ENCODE results near the gene ACOXL. TPM values are rescaled to one million over a fixed set of nuclear protein-coding genes. Genes with fewer than 3 reads are reported as not detected.
"Not testable (repeated sequence)": the region's sequence is repeated elsewhere in the genome, so short reads cannot be mapped to it uniquely, and the experiment has no call there.

ACOXL gene
- total RNA-seq, 1 donor from 2014 or later: 1.0 TPM

DNA sequence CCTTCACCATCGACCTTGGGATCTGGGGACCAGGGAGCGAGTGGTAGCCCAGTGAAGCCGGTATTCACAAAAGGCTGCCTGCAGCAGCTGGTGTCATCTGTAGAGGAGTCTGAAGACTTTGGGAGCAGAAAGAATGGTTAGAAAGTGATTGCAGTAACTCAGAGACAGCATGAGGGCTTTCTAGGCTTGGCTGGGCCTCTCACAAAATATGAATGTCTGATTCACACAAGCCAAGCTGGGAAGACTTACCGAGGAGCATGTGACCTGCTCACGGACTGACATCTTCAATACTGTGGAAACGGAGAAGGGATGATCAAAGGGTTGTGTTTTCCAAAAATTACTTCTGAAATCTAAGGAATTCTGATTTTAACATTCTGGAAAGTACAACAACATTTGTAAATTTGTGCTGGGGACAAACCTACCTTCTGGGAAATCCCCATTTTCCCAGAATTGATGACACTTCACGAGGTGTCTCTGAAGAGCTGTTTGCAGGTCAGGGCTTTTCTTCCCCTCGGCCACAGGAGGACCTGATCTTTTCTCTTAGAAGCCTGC lies 111.7 kb downstream of the ACOXL start:
- intact Hi-C loops (cut with micrococcal nuclease): loop anchor here (10.0 kb wide), 1 partner anchor 361 kb away; no protein-coding TSS in a partner anchor
- peak overlapping the region; percentile 4 for H3K4me3 Mint-ChIP-seq
- H3K9me3 Mint-ChIP-seq: peaks cover 3% of the 10 kb centered on the region
- DNase-seq: no peak
- H3K27ac Mint-ChIP-seq: peak overlapping the region; percentile 81
- peaks cover 1% of the 10 kb centered on the region for H3K36me3 Mint-ChIP-seq (ENCODE audit: low read depth)
- peaks cover 21% of the 10 kb centered on the region for H3K27me3 Mint-ChIP-seq
- H3K4me1 Mint-ChIP-seq: peaks cover 52% of the 10 kb centered on the region

DNA sequence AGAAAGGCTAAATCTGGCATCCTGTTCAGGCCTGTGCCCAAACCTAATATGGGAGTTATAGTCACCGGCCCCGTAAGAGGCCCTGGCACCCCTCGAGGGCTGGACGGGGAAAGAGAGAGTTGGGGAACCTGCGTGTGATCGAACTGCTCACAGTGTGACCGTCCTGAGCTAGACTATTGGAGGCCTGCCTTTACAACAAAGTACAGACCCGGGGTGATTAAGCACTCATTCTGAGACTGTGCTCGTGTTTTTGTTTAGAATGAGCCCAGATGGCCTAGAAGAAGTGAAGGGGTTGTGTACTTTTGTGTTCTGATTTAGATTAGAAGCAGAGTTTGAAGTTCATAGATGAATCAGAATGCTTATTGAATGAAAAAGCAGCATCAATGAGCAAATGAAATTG lies 115.3 kb downstream of the ACOXL start:
- intact Hi-C loops (cut with micrococcal nuclease): loop anchor here (1.0 to 10.0 kb wide), 7 partner anchors 19 to 357 kb away; no protein-coding TSS in a partner anchor
- Mint-ChIP-seq H3K4me3 (no peak overlapping the region), H3K27me3 (peaks cover 14% of the 10 kb centered on the region), H3K27ac (peak overlapping the region; percentile 97), H3K36me3 (ENCODE audit: low read depth) (peaks cover 1% of the 10 kb centered on the region), H3K4me1 (peaks cover 77% of the 10 kb centered on the region), H3K9me3 (peaks cover 7% of the 10 kb centered on the region)
- DNase-seq: no peak

DNA sequence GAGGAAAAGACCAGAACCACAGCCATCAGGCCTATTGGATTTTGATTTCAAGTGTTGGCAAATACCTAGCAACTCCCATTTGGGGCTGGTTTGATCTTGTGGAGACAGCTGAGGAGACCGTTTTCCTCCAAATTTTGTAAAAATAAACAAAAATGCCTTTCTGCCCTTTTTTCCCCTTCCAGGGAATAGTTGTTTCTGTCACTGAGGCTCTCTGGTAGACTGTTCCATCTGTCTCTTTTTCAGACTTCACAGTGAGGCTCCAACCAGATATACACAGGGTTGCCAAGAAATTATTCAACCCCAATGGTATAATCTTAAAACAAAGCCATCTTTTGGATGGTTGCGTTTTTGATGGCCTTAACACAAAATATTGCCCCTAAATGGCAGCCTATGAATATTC lies 115.7 kb downstream of the ACOXL start:
- peak overlapping the region; percentile 97 for H3K27ac Mint-ChIP-seq

DNA sequence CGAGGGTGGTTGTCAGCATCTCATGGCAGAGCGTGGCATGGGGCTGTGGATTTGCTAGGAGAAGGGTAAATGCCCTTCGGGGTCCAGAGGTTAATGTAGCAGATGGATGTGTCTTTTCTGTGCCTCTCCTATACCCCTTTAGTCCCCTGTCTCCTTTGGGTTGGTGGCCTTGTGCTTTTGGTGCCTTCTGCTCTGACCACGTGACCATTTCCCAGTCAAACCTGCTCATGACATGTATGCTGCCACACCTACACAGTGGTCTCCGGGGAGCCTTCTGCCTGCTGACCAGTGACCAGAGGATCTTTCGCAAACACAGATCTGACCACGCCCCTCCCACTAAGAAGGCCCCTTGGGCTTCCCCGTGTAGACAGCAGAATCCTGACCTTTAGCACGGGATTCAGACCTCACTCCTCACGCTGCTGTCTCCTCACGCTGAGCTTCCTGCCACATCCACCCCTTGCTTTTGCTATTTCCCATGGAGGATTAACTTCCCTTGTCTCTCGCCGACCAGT lies 116.2 kb downstream of the ACOXL start:
- no peak overlapping the region for H3K4me3 Mint-ChIP-seq
- H3K4me1 Mint-ChIP-seq: peaks cover 79% of the 10 kb centered on the region
- intact Hi-C loops (cut with micrococcal nuclease): loop anchor here (5.0 to 10.0 kb wide), 2 partner anchors 204 to 356 kb away; no protein-coding TSS in a partner anchor
- H3K27me3 Mint-ChIP-seq: peaks cover 14% of the 10 kb centered on the region
- H3K9me3 Mint-ChIP-seq: peaks cover 7% of the 10 kb centered on the region
- H3K36me3 Mint-ChIP-seq (ENCODE audit: low read depth): peaks cover 1% of the 10 kb centered on the region
- H3K27ac Mint-ChIP-seq: peak overlapping the region; percentile 35
- no peak for DNase-seq

More for the DNA sequence above, 115.7 kb downstream of the ACOXL start:
- intact Hi-C loops (cut with micrococcal nuclease): loop anchor here (5.0 to 10.0 kb wide), 2 partner anchors 204 to 357 kb away; no protein-coding TSS in a partner anchor
- H3K4me1 Mint-ChIP-seq: peaks cover 80% of the 10 kb centered on the region
- no peak overlapping the region for H3K4me3 Mint-ChIP-seq
- peaks cover 7% of the 10 kb centered on the region for H3K9me3 Mint-ChIP-seq
- H3K27me3 Mint-ChIP-seq: peaks cover 14% of the 10 kb centered on the region
- no peak for DNase-seq
- H3K36me3 Mint-ChIP-seq (ENCODE audit: low read depth): peaks cover 1% of the 10 kb centered on the region

DNA sequence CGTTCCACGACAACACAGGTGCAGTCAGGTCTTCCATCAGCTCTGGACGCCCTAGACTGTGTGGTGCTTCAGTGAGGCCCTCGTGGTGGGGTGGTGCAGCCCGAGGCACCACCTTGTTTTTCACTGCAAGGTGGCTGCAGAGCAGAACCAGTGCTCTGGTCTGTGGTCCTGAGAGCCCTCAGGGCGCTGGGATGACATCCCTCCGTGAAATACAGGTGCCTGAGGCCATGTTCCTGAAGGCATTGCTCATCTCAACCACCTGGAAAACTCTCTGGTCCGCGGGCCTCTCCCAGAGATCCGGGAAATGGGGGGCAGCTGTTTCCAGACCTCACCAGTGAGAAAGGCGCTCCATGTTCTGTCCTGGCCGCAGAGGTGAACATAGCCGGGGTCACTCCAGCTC lies 119.2 kb downstream of the ACOXL start:
- Mint-ChIP-seq H3K4me3 (no peak overlapping the region), H3K27ac (peak overlapping the region; percentile 35), H3K36me3 (ENCODE audit: low read depth) (peaks cover 1% of the 10 kb centered on the region), H3K27me3 (peaks cover 24% of the 10 kb centered on the region), H3K9me3 (peaks cover 7% of the 10 kb centered on the region), H3K4me1 (peaks cover 73% of the 10 kb centered on the region)
- DNase-seq: no peak
- intact Hi-C loops (cut with micrococcal nuclease): loop anchor here (10.0 kb wide), 2 partner anchors 177 to 853 kb away; partner anchors contain the start of gene BUB1

DNA sequence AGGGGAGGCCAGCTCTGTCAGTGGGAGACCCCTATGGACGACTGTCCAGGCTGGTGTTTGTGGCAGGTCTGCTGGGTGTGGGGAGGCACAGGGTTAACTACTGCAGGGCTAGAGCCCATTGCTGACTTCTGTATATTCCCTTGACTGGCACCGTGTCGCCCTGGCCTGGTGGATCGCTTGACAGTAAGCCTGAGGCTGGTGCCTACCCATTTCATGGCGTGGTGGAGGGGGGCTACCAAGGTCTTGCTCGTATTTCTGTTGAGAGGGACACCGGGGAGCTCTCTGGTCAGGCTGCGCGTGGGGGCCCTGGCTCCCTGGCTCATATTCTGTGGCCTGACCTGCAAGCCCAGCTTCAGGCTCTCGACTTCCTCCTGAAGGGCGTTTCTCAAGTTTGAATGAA lies 119.7 kb downstream of the ACOXL start:
- peaks cover 11% of the 10 kb centered on the region for H3K9me3 Mint-ChIP-seq

DNA sequence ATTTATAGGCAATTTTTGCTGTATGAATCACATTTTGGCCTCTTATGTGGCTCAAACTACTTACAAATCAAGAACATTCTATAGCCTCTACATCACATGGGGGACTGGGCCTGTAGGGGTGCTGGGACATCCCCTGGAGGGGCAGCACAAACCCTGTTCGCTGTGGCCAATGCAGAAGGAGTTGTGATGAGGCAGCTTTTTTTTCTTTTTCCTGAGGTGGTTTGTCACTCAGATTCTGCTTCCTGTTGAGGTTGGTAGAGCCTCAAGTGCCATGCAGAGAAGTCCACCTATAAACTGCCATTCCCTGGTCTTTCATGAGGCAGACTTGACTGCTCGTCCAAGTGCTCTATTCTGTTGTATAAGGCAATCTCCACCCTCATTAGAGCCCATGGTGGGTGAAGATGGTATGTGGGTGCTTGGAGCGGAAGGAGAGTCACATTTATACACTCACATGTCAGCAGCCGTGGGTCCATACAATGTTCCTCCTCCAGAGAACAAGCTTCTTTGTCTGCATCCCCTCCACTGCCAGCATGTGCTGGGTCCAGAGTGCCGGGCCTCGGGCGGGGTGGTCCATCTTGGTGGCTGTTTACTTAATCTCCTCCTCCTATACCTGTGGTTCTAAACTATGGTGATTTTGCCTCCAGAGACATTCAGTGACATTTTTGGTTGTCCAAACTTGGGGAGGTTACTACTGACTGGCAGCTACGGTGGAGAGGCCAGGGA lies 120.3 kb downstream of the ACOXL start:
- DNase-seq: peak; percentile 81
- intact Hi-C loops (cut with micrococcal nuclease): loop anchor here (1.0 to 10.0 kb wide), 3 partner anchors 41 to 852 kb away; partner anchors contain the start of gene BUB1
- H3K27me3 Mint-ChIP-seq: peaks cover 31% of the 10 kb centered on the region
- H3K36me3 Mint-ChIP-seq (ENCODE audit: low read depth): no peaks in the 10 kb centered on the region
- H3K27ac Mint-ChIP-seq: peak overlapping the region; percentile 64
- peaks cover 67% of the 10 kb centered on the region for H3K4me1 Mint-ChIP-seq
- peak overlapping the region; percentile 35 for H3K4me3 Mint-ChIP-seq
- peaks cover 11% of the 10 kb centered on the region for H3K9me3 Mint-ChIP-seq

More for the DNA sequence above, 119.7 kb downstream of the ACOXL start:
- H3K27me3 Mint-ChIP-seq: peaks cover 29% of the 10 kb centered on the region
- H3K4me1 Mint-ChIP-seq: peaks cover 72% of the 10 kb centered on the region
- no peak for DNase-seq
- H3K27ac Mint-ChIP-seq: peak overlapping the region; percentile 64
- intact Hi-C loops (cut with micrococcal nuclease): loop anchor here (10.0 kb wide), 2 partner anchors 177 to 853 kb away; partner anchors contain the start of gene BUB1
- peaks cover 1% of the 10 kb centered on the region for H3K36me3 Mint-ChIP-seq (ENCODE audit: low read depth)
- H3K4me3 Mint-ChIP-seq: peak overlapping the region; percentile 35

DNA sequence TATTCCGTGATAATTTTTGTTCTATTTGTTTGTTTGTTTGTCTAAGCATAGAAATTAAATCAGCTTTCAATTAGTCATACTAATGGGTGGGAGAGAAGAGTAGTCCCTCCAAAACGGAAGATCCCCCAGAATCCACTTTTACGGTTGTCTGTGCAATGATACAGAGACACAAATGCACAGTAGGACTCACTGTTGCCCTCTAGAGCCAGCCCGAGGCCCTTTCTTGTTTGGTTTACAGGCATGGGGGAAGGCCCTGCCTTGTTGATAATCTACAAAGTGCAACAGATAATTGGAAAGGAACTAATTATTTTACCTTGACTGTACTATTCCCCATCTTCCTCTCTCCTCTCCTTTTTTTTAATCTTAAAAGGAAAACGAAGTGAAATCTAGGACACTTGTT lies 121.1 kb downstream of the ACOXL start:
- H3K27ac Mint-ChIP-seq: peak overlapping the region; percentile 64
- intact Hi-C loops (cut with micrococcal nuclease): loop anchor here (1.0 to 10.0 kb wide), 3 partner anchors 42 to 851 kb away; partner anchors contain the start of gene BUB1
- peaks cover 31% of the 10 kb centered on the region for H3K27me3 Mint-ChIP-seq
- H3K4me3 Mint-ChIP-seq: no peak overlapping the region
- H3K9me3 Mint-ChIP-seq: peaks cover 11% of the 10 kb centered on the region
- DNase-seq: peak; percentile 84
- peaks cover 67% of the 10 kb centered on the region for H3K4me1 Mint-ChIP-seq
- H3K36me3 Mint-ChIP-seq (ENCODE audit: low read depth): no peaks in the 10 kb centered on the region

DNA sequence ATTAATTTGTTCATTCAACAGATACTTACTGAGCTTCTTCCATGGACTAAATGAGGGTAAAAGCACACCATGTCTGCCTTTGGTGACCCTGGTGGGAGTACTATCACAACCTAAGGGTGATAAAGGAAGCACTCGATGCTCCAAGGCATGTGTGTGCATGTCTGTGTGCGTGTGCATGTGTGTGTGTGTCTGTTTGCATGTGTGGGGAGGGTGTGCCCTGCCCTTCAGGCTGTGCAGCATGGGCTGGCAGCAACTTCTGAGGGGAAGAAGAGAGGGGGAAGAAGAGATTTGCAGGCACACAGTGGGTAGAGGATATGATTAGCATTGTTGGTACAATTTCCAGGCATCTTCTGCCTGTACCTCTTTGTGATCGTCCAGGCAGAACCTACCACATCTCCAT lies 121.6 kb downstream of the ACOXL start:
- Mint-ChIP-seq H3K4me1 (peaks cover 66% of the 10 kb centered on the region), H3K36me3 (ENCODE audit: low read depth) (no peaks in the 10 kb centered on the region), H3K9me3 (peaks cover 8% of the 10 kb centered on the region), H3K27me3 (peaks cover 30% of the 10 kb centered on the region), H3K27ac (no peak overlapping the region), H3K4me3 (no peak overlapping the region)
- intact Hi-C loops (cut with micrococcal nuclease): loop anchor here (1.0 to 10.0 kb wide), 3 partner anchors 43 to 851 kb away; partner anchors contain the start of gene BUB1
- no peak for DNase-seq

DNA sequence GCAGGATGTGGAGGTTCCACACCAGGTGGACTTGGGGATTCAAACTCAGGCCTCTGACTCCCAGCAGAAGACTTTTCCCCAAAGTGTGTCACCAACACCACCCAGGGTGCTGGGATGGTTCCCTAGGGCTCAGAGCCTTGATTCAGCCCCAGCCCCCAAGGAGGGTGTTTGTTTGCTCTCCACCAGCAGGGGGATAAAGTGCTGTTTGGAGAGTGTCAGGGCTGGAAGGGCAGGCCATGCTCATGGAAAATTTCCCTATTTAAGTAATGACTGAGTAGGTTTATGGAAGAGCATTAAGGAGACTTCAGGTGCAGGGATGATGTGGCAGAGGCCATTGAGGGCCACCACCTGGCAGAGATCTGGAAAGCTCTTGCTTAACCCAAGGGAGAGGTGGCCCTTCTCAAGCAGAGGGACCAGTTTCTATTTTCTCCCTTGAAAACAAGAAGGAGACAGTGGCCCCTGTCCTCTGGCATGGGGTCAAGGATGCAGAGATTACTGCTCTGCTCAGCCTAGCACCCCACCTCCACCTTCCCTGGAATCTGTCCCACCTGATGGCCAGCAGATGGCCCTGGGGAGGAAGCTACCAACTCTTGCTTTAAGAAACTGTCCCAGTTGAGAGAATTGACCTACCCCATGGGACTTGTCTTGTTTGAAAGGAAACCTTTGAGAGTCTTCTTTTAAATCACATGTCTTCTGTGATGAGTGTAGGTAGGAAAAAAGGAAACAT lies 122.1 kb downstream of the ACOXL start:
- peaks cover 68% of the 10 kb centered on the region for H3K4me1 Mint-ChIP-seq
- peaks cover 1% of the 10 kb centered on the region for H3K36me3 Mint-ChIP-seq (ENCODE audit: low read depth)
- DNase-seq: no peak
- H3K9me3 Mint-ChIP-seq: peaks cover 8% of the 10 kb centered on the region
- peaks cover 32% of the 10 kb centered on the region for H3K27me3 Mint-ChIP-seq
- H3K27ac Mint-ChIP-seq: peak overlapping the region; percentile 16
- H3K4me3 Mint-ChIP-seq: no peak overlapping the region
- intact Hi-C loops (cut with micrococcal nuclease): loop anchor here (10.0 kb wide), 2 partner anchors 180 to 850 kb away; partner anchors contain the start of gene BUB1

DNA sequence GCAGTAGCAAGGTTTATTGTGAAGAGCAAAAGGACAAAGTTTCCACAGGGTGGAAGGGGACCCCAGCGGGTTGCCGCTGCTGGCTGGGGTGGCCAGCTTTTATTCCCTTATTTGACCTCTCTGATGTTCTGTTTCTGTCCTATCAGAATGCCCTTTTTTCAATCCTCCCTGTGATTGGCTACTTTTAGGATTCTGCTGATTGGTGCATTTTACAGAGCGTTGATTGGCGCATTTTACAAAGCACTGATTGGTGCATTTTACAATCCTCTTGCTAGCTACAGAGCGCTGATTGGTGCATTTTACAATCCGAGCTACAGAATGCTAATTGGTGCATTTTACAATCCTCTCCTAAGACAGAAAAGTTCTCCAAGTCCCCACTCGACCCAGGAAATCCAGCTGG lies 123.5 kb downstream of the ACOXL start:
- not testable (repeated sequence) for DNase-seq; H3K36me3 Mint-ChIP-seq (ENCODE audit: low read depth); H3K9me3 Mint-ChIP-seq; H3K4me3 Mint-ChIP-seq; H3K27ac Mint-ChIP-seq
- intact Hi-C loops (cut with micrococcal nuclease): loop anchor here (10.0 kb wide), 2 partner anchors 181 to 849 kb away; partner anchors contain the start of gene BUB1
- H3K4me1 Mint-ChIP-seq: peaks cover 72% of the 10 kb centered on the region
- peaks cover 29% of the 10 kb centered on the region for H3K27me3 Mint-ChIP-seq

DNA sequence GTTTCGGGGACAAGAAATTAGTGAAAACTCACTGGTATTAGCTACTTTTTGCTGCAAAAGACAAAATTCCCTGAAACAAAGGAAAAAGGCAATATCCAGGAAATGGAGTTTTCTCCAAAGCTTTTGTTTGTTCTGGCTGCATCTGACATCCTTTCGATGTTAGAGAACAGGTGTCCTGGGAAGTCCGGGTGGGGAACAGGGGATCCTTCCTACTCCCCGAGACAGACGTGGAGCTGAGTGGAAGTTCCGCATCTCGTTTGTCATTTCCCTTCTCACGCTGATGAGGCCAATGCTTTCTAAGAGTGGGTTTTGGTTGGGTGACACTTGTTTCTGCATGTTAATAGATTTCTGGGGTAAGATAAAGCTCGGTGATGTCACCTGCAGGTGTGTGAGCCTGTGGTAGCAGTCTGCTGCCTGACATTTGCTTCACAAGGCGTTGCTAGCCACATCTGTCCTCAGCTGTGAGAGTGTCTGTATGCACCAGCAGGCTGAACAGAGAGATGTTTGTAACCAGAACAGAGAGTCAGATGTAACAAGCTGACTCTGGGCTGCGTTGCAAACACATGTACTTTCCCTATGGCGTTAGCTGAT lies 125.9 kb downstream of the ACOXL start:
- Mint-ChIP-seq H3K27me3 (peaks cover 37% of the 10 kb centered on the region), H3K9me3 (peaks cover 4% of the 10 kb centered on the region), H3K36me3 (ENCODE audit: low read depth) (peaks cover 5% of the 10 kb centered on the region), H3K27ac (peak overlapping the region; percentile 84), H3K4me1 (peaks cover 54% of the 10 kb centered on the region), H3K4me3 (peak overlapping the region; percentile 86)
- intact Hi-C loops (cut with micrococcal nuclease): loop anchor here (1.0 to 10.0 kb wide), 4 partner anchors 8 to 847 kb away; partner anchors contain the start of gene BUB1
- DNase-seq: peak; percentile 92
